ENCODE data around the gene AP5M1. TPM values are rescaled to one million over a fixed set of nuclear protein-coding genes. Genes with fewer than 3 reads are reported as not detected.
"Not testable (repeated sequence)": the region's sequence is repeated elsewhere in the genome, so short reads cannot be mapped to it uniquely, and the experiment has no call there.

The AP5M1 gene
- total RNA-seq, 2 donors from 2014 or later, result 26.2 to 28.2 TPM

DNA sequence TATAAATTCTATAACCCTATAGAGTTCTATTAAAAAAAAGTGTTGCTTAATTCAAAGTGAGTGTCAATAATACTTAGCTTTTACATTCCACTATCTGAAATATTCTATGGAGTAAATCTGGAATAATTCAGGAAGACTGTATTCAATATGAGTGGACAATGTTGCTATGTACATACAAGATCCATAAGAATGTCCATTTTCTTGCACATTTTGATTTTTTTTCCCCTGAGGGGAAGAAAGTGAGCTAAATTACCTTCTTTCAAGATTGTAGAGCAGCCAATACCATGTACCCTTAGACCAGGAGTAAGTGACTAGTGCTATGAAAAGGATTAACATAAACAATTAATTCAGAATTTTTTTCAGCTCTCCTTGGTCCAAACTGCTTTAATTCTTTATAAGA is 25.5 kb upstream of the AP5M1 start:
- no peak for DNase-seq (ENCODE audit: low spot score)
- H3K27me3 ChIP-seq (replicated peaks; ENCODE audit: insufficient read depth), result no peaks in the 10 kb centered on the region
- no peaks in the 10 kb centered on the region for H3K9me3 ChIP-seq
- H3K27ac ChIP-seq, result no peak overlapping the region
- ATAC-seq (ENCODE audit: insufficient number of reproducible peaks, low FRiP score, low read depth), result no peak
- no peaks in the 10 kb centered on the region for H3K36me3 ChIP-seq
- TF ChIP-seq, protein P1, sequence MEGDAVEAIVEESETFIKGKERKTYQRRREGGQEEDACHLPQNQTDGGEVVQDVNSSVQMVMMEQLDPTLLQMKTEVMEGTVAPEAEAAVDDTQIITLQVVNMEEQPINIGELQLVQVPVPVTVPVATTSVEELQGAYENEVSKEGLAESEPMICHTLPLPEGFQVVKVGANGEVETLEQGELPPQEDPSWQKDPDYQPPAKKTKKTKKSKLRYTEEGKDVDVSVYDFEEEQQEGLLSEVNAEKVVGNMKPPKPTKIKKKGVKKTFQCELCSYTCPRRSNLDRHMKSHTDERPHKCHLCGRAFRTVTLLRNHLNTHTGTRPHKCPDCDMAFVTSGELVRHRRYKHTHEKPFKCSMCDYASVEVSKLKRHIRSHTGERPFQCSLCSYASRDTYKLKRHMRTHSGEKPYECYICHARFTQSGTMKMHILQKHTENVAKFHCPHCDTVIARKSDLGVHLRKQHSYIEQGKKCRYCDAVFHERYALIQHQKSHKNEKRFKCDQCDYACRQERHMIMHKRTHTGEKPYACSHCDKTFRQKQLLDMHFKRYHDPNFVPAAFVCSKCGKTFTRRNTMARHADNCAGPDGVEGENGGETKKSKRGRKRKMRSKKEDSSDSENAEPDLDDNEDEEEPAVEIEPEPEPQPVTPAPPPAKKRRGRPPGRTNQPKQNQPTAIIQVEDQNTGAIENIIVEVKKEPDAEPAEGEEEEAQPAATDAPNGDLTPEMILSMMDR (IDR thresholded peaks at IDR 0.05), result no peak
- no peaks in the 10 kb centered on the region for H3K4me1 ChIP-seq (ENCODE audit: control insufficient read depth in 1 of 2, low read depth in 2 of 2)
- no peak overlapping the region for H3K4me3 ChIP-seq

DNA sequence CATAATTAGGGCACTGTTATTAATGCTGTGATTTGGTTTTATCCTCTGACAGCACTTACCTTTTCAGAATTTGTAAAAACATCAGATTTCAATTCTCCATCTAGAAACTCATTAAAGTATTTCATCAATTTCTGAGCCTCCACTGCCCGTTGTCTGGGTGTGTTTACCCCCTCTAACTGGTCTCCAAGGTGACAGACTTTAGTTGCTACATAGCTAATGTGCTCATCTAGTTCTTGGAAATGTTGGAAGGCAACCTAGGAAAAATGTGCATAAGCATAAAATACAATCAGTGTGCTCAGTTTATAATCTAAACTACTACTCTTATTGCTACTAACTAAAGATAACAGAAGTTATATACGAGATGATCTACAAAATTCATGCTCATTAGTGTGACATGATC is 24.7 kb upstream of the AP5M1 start:
- Histone ChIP-seq H3K4me1 (ENCODE audit: control insufficient read depth in 1 of 2, low read depth in 2 of 2) (no peaks in the 10 kb centered on the region), H3K27ac (no peak overlapping the region), H3K36me3 (no peaks in the 10 kb centered on the region), H3K9me3 (no peaks in the 10 kb centered on the region), H3K4me3 (no peak overlapping the region), H3K27me3 (replicated peaks; ENCODE audit: insufficient read depth) (no peaks in the 10 kb centered on the region)
- no peak for ATAC-seq (ENCODE audit: insufficient number of reproducible peaks, low FRiP score, low read depth)
- TF ChIP-seq, protein P1 (IDR thresholded peaks at IDR 0.05), result no peak
- no peak for DNase-seq (ENCODE audit: low spot score)

DNA sequence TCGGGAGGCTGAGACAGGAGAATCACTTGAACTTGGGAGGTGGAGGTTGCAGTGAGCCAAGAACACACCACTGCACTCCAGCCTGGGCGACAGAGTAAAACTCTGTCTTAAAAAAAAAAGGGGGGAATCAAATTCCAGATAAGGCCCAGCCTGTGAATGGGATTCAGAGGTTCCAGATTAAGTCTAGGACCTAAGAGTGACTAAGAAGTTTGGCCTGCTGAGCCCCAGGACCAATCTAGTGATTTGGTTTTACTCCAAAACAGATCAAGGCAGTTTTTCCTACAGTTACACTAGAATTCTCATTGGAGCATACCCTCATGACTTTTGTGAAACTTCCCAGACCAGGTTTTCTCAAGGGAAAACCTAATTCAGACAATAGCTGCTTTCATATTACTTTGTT is 22.8 kb upstream of the AP5M1 start:
- Histone ChIP-seq H3K27ac (no peak overlapping the region), H3K4me3 (no peak overlapping the region), H3K36me3 (no peaks in the 10 kb centered on the region), H3K9me3 (no peaks in the 10 kb centered on the region), H3K27me3 (replicated peaks; ENCODE audit: insufficient read depth) (no peaks in the 10 kb centered on the region), H3K4me1 (ENCODE audit: control insufficient read depth in 1 of 2, low read depth in 2 of 2) (peaks cover 0 to under 1% of the 10 kb centered on the region in 2 donors)
- TF ChIP-seq, protein P1 (IDR thresholded peaks at IDR 0.05), result no peak
- ATAC-seq (ENCODE audit: insufficient number of reproducible peaks, low FRiP score, low read depth) (no peak), DNase-seq (ENCODE audit: low spot score) (no peak)

DNA sequence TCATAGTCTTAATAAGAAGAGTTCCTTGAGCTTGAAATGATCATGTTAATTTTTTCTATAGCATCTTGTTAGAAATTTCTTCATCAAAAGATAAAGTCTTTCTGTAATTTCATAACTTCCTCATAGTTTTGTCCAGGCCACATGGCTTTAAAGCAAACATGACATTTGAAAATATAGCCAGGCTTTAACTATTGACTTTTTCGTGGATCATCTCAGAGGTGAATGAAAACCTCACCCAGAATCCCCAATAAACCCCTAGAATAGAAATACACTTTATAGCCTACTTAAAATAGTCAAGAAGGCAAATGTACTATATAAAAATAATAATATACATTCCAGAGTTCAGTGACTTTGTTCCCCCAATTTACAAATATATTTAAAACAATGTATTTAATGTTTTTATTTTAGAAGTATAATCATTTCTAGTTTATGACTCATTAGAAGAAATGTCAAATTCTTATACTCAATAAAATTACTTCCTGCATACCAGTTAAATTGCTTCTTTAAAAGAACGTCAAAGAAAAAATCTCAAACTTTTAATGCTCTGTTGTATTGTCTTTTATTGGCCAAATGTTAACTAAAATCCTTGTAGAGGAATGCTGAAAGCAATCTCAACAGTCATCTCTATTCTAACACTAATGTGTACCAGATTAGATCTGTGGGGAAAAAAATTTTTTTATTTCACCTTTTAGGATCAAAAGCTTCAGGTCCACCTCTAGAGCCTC is 21.7 kb upstream of the AP5M1 start:
- Histone ChIP-seq H3K4me3 (no peak overlapping the region), H3K27me3 (replicated peaks; ENCODE audit: insufficient read depth) (no peaks in the 10 kb centered on the region), H3K36me3 (no peaks in the 10 kb centered on the region), H3K4me1 (ENCODE audit: control insufficient read depth in 1 of 2, low read depth in 2 of 2) (peaks cover 0 to 11% of the 10 kb centered on the region in 2 donors), H3K27ac (no peak overlapping the region), H3K9me3 (no peaks in the 10 kb centered on the region)
- TF ChIP-seq, protein P1 (IDR thresholded peaks at IDR 0.05), result no peak
- ATAC-seq (ENCODE audit: insufficient number of reproducible peaks, low FRiP score, low read depth) (no peak), DNase-seq (ENCODE audit: low spot score) (no peak)

DNA sequence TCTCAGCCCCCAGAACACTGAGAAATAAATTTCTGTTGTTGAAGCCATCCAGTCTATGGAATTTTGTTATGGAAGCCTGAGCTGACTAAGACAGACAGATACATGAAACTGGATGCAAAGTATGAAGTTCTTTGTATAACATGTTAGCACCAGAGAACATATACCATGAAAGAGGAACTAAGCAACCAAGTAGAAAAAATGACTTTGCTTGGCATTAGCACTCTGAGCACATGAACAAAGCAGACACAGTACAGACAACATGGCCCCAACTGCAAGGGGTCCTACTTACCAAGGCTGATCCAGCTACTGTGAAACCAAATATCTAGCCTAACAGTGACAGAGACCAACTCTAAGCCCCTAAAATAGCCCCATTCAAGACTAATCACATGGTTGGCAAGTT is 13.9 kb upstream of the AP5M1 start:
- peaks cover 0 to 15% of the 10 kb centered on the region in 2 donors for H3K4me1 ChIP-seq (ENCODE audit: control insufficient read depth in 1 of 2, low read depth in 2 of 2)
- H3K9me3 ChIP-seq, result no peaks in the 10 kb centered on the region
- TF ChIP-seq, protein P1 (IDR thresholded peaks at IDR 0.05), result no peak
- no peaks in the 10 kb centered on the region for H3K36me3 ChIP-seq
- no peak overlapping the region for H3K4me3 ChIP-seq
- H3K27ac ChIP-seq, result no peak overlapping the region
- DNase-seq (ENCODE audit: low spot score), result no peak
- H3K27me3 ChIP-seq (replicated peaks; ENCODE audit: insufficient read depth), result no peaks in the 10 kb centered on the region
- ATAC-seq (ENCODE audit: insufficient number of reproducible peaks, low FRiP score, low read depth), result no peak

DNA sequence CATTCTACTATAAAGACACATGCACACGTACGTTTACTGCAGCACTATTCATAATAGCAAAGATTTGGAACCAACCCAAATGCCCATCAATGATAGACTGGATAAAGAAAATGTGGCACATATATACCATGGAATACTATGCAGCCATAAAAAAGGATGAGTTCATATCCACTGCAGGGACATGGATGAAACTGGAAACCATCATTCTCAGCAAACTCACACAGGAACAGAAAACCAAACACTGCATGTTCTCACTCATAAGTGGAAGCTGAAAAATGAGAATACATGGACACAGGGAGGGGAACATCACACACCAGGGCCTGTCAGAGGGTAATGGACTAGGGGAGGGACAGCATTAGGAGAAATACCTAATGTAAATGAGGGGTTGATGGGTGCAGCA is 10.6 kb upstream of the AP5M1 start:
- not testable (repeated sequence) for H3K9me3 ChIP-seq; H3K4me3 ChIP-seq; H3K27me3 ChIP-seq (replicated peaks; ENCODE audit: insufficient read depth); DNase-seq (ENCODE audit: low spot score); H3K36me3 ChIP-seq; ATAC-seq (ENCODE audit: insufficient number of reproducible peaks, low FRiP score, low read depth); H3K27ac ChIP-seq; H3K4me1 ChIP-seq (ENCODE audit: control insufficient read depth in 1 of 2, low read depth in 2 of 2)
